ENCODE results near the gene HENMT1. TPM values are rescaled to one million over a fixed set of nuclear protein-coding genes. Genes with fewer than 3 reads are reported as not detected.

The HENMT1 gene
- total and polyA plus RNA-seq, 9 of the 15 experiments (the other 6 are each of a cell fraction or from before 2014, with no cell fraction given) = not detected

DNA sequence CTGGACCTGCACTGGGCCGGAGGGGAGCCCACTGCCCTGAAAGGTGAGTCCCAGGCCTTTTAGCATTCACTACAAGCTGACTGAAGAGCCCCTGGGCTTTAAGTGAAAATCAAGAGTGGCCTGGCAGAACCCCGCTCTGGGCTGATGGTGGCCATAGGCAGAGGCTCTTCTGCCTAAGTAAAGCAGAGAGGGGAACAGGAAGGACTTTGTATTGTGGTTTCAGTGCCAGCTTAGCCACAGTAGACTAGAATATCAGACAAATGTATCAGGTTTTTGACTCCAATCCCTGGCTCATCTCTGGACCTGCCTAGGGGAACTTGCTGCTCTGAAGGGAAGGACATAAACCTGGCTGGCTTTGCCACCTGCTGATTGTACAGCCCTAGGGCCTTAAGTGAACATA, 10.2 kb upstream of the HENMT1 start:
- no peak for DNase-seq (ENCODE audit: extremely low read depth in 1 of 4, low spot score in 3 of 4)
- WGBS (ENCODE audit: insufficient coverage, low coverage, missing lambda C conversion rate) = 27% methylated on average over 2 of the region's 2 CpGs
- no TSS peak for BruUV-seq (replicated peaks)
- Histone ChIP-seq H3K4me2 (ENCODE audit: insufficient read depth, low read length) (no peak overlapping the region), H2AFZ (ENCODE audit: low read depth, low read length) (no peak overlapping the region), H3K9ac (ENCODE audit: insufficient read depth in 1 of 2, low read depth in 2 of 2, low read length in 2 of 2) (no peak overlapping the region), H3K9me3 (replicated peaks; ENCODE audit: control insufficient read depth, insufficient read depth, low read depth, low read length) (no peaks in the 10 kb centered on the region), H3K79me2 (ENCODE audit: control insufficient read depth, insufficient read depth, low read length) (no peaks in the 10 kb centered on the region), H4K20me1 (replicated peaks; ENCODE audit: control insufficient read depth, insufficient read depth, low read length) (no peaks in the 10 kb centered on the region), H3K27me3 (ENCODE audit: control insufficient read depth in 2 of 2, insufficient read depth in 2 of 2, low read length in 2 of 2) (no peaks in the 10 kb centered on the region), H3K36me3 (ENCODE audit: control insufficient read depth, insufficient read depth, low read length) (no peaks in the 10 kb centered on the region), H3K9me1 (ENCODE audit: control insufficient read depth, insufficient read depth, low read length) (no peaks in the 10 kb centered on the region), H3K27ac (ENCODE audit: extremely low read depth, low read depth, low read length) (no peak overlapping the region), H3K4me3 (no peak overlapping the region), H3K4me1 (replicated peaks in 1 of 2; ENCODE audit: control insufficient read depth in 2 of 2, insufficient read depth in 2 of 2, low read length in 2 of 2) (no peaks in the 10 kb centered on the region)
- TF ChIP-seq MAFF (IDR thresholded peaks at IDR 0.05; ENCODE audit: low read length) (no peak), PML (IDR thresholded peaks at IDR 0.05; ENCODE audit: low read length) (no peak), POLR2AphosphoS2 (IDR thresholded peaks at IDR 0.05; ENCODE audit: low read length) (no peak), ZNF766 (CRISPR knock-in tag; conservative IDR thresholded peaks at IDR 0.05) (no peak), DDX20 (tag; IDR thresholded peaks at IDR 0.05; ENCODE audit: low read depth) (no peak), SAFB2 (IDR thresholded peaks at IDR 0.05; ENCODE audit: borderline replicate concordance, low read depth, low read length, severe bottlenecking) (no peak)
- TF ChIP-seq, protein P1, sequence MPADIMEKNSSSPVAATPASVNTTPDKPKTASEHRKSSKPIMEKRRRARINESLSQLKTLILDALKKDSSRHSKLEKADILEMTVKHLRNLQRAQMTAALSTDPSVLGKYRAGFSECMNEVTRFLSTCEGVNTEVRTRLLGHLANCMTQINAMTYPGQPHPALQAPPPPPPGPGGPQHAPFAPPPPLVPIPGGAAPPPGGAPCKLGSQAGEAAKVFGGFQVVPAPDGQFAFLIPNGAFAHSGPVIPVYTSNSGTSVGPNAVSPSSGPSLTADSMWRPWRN (IDR thresholded peaks at IDR 0.05; ENCODE audit: low read depth) = no peak
- TF ChIP-seq, protein P2, sequence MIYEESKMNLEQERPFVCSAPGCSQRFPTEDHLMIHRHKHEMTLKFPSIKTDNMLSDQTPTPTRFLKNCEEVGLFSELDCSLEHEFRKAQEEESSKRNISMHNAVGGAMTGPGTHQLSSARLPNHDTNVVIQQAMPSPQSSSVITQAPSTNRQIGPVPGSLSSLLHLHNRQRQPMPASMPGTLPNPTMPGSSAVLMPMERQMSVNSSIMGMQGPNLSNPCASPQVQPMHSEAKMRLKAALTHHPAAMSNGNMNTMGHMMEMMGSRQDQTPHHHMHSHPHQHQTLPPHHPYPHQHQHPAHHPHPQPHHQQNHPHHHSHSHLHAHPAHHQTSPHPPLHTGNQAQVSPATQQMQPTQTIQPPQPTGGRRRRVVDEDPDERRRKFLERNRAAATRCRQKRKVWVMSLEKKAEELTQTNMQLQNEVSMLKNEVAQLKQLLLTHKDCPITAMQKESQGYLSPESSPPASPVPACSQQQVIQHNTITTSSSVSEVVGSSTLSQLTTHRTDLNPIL (CRISPR knock-in tag; IDR thresholded peaks at IDR 0.05) = no peak
- TF ChIP-seq, protein P3, sequence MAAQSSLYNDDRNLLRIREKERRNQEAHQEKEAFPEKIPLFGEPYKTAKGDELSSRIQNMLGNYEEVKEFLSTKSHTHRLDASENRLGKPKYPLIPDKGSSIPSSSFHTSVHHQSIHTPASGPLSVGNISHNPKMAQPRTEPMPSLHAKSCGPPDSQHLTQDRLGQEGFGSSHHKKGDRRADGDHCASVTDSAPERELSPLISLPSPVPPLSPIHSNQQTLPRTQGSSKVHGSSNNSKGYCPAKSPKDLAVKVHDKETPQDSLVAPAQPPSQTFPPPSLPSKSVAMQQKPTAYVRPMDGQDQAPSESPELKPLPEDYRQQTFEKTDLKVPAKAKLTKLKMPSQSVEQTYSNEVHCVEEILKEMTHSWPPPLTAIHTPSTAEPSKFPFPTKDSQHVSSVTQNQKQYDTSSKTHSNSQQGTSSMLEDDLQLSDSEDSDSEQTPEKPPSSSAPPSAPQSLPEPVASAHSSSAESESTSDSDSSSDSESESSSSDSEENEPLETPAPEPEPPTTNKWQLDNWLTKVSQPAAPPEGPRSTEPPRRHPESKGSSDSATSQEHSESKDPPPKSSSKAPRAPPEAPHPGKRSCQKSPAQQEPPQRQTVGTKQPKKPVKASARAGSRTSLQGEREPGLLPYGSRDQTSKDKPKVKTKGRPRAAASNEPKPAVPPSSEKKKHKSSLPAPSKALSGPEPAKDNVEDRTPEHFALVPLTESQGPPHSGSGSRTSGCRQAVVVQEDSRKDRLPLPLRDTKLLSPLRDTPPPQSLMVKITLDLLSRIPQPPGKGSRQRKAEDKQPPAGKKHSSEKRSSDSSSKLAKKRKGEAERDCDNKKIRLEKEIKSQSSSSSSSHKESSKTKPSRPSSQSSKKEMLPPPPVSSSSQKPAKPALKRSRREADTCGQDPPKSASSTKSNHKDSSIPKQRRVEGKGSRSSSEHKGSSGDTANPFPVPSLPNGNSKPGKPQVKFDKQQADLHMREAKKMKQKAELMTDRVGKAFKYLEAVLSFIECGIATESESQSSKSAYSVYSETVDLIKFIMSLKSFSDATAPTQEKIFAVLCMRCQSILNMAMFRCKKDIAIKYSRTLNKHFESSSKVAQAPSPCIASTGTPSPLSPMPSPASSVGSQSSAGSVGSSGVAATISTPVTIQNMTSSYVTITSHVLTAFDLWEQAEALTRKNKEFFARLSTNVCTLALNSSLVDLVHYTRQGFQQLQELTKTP (IDR thresholded peaks at IDR 0.05; ENCODE audit: low read depth in 1 of 2, partially characterized antibody in 2 of 2) = no peak
- TF ChIP-seq, protein P4, sequence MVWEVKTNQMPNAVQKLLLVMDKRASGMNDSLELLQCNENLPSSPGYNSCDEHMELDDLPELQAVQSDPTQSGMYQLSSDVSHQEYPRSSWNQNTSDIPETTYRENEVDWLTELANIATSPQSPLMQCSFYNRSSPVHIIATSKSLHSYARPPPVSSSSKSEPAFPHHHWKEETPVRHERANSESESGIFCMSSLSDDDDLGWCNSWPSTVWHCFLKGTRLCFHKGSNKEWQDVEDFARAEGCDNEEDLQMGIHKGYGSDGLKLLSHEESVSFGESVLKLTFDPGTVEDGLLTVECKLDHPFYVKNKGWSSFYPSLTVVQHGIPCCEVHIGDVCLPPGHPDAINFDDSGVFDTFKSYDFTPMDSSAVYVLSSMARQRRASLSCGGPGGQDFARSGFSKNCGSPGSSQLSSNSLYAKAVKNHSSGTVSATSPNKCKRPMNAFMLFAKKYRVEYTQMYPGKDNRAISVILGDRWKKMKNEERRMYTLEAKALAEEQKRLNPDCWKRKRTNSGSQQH (CRISPR knock-in tag; IDR thresholded peaks at IDR 0.05) = no peak
- TF ChIP-seq, protein P5, sequence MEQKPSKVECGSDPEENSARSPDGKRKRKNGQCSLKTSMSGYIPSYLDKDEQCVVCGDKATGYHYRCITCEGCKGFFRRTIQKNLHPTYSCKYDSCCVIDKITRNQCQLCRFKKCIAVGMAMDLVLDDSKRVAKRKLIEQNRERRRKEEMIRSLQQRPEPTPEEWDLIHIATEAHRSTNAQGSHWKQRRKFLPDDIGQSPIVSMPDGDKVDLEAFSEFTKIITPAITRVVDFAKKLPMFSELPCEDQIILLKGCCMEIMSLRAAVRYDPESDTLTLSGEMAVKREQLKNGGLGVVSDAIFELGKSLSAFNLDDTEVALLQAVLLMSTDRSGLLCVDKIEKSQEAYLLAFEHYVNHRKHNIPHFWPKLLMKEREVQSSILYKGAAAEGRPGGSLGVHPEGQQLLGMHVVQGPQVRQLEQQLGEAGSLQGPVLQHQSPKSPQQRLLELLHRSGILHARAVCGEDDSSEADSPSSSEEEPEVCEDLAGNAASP (IDR thresholded peaks at IDR 0.05) = no peak
- intact Hi-C loops (cut with micrococcal nuclease) (no loop called here), in situ Hi-C loops (cut with MboI) (no loop called here)
- POLR2A ChIA-PET = no interaction called here
- ATAC-seq = no peak; the same call in 2 of the 3 replicates
- FAIRE-seq = no peak
- CTCF ChIA-PET (ENCODE audit: low intra/inter-chr PET ratio) = no interaction called here
